Parathyroid adenoma (tissue), 2 donors: Measurements from ENCODE around the gene ZFHX3.

Experiments used
- H2AFZ ChIP-seq: fragments of 300-600 bp; sonication (generic); one replicate; pipeline ENCODE4 v1.7.0; 2017; ENCODE audit warnings: antibody characterized with exemption, mild to moderate bottlenecking
- H3K27ac ChIP-seq: fragments of 300-600 bp; sonication (generic); one replicate; pipeline ENCODE4 v1.7.0; 2017
- H3K27me3 ChIP-seq: fragments of 300-600 bp; sonication (generic); one replicate; pipeline ENCODE4 v1.7.0; 2017; ENCODE audit warnings: low read length; ENCODE audit not compliant: control insufficient read depth, insufficient read depth
- H3K36me3 ChIP-seq: fragments of 300-600 bp; sonication (generic); one replicate; pipeline ENCODE4 v1.7.0; 2017; ENCODE audit warnings: low read length; ENCODE audit not compliant: control insufficient read depth, insufficient read depth
- H3K4me1 ChIP-seq: fragments of 300-600 bp; sonication (generic); one replicate; pipeline ENCODE4 v1.7.0; 2017; ENCODE audit warnings: control low read depth
- H3K4me2 ChIP-seq: fragments of 300-600 bp; sonication (generic); one replicate; pipeline ENCODE4 v1.7.0; 2017; ENCODE audit warnings: low read length
- H3K4me3 ChIP-seq: fragments of 300-600 bp; sonication (generic); one replicate; pipeline ENCODE4 v1.7.0; 2017; ENCODE audit warnings: low read depth, low read length
- H3K79me2 ChIP-seq: fragments of 300-600 bp; sonication (generic); one replicate; pipeline ENCODE4 v1.7.0; 2017; ENCODE audit warnings: control low read depth
- H3K9ac ChIP-seq: fragments of 300-600 bp; sonication (generic); one replicate; pipeline ENCODE4 v1.7.0; 2017; ENCODE audit warnings: mild to moderate bottlenecking
- H3K9me3 ChIP-seq: fragments of 300-600 bp; sonication (generic); one replicate; pipeline ENCODE4 v1.7.0; 2017; ENCODE audit warnings: low read length; ENCODE audit not compliant: control insufficient read depth
- CTCF ChIP-seq: fragments of 300-600 bp; sonication (generic); IDR thresholded peaks from one replicate; pipeline ENCODE4 v1.7.0; 2017; ENCODE audit warnings: antibody characterized with exemption, mild to moderate bottlenecking
- donor health status: primary hyperparathyroidism.

Gene ZFHX3

GRCh38 chr16:72815348-72816318, 232.3 kb downstream of the ZFHX3 start:
- Histone ChIP-seq H3K4me3 (no peak overlapping the region), H2AFZ (no peak overlapping the region), H3K9ac (no peak overlapping the region), H3K4me2 (no peak overlapping the region), H3K27me3 (no peaks in the 10 kb centered on the region), H3K9me3 (no peaks in the 10 kb centered on the region), H3K79me2 (no peaks in the 10 kb centered on the region), H3K4me1 (no peaks in the 10 kb centered on the region), H3K27ac (no peak overlapping the region), H3K36me3 (no peaks in the 10 kb centered on the region)
- TF ChIP-seq CTCF, result no peak

- Histone ChIP-seq H3K36me3 (no peaks in the 10 kb centered on the region), H3K27me3 (no peaks in the 10 kb centered on the region), H2AFZ (no peak overlapping the region), H3K4me2 (no peak overlapping the region), H3K4me1 (no peaks in the 10 kb centered on the region), H3K9ac (no peak overlapping the region), H3K9me3 (no peaks in the 10 kb centered on the region), H3K79me2 (no peaks in the 10 kb centered on the region), H3K27ac (no peak overlapping the region), H3K4me3 (no peak overlapping the region)
- TF ChIP-seq CTCF, result no peak
Measured at GRCh38 chr16:72814226-72814625, 233.7 kb downstream of the ZFHX3 start.

GRCh38 chr16:72812672-72813071, 235.3 kb downstream of the ZFHX3 start:
- H3K4me2 ChIP-seq, result no peak overlapping the region
- H3K79me2 ChIP-seq, result no peaks in the 10 kb centered on the region
- no peak overlapping the region for H3K4me3 ChIP-seq
- H3K9ac ChIP-seq, result no peak overlapping the region
- H2AFZ ChIP-seq, result no peak overlapping the region
- no peak for TF ChIP-seq CTCF
- H3K27me3 ChIP-seq, result no peaks in the 10 kb centered on the region
- H3K4me1 ChIP-seq, result no peaks in the 10 kb centered on the region
- no peaks in the 10 kb centered on the region for H3K36me3 ChIP-seq
- H3K9me3 ChIP-seq, result no peaks in the 10 kb centered on the region
- no peak overlapping the region for H3K27ac ChIP-seq

- TF ChIP-seq CTCF, result no peak
- Histone ChIP-seq H3K4me2 (no peak overlapping the region), H3K79me2 (no peaks in the 10 kb centered on the region), H3K36me3 (no peaks in the 10 kb centered on the region), H3K9me3 (no peaks in the 10 kb centered on the region), H3K4me1 (no peaks in the 10 kb centered on the region), H2AFZ (no peak overlapping the region), H3K27me3 (no peaks in the 10 kb centered on the region), H3K4me3 (no peak overlapping the region), H3K27ac (no peak overlapping the region), H3K9ac (no peak overlapping the region)
Measured at GRCh38 chr16:72811876-72812275, 236.1 kb downstream of the ZFHX3 start.
